SK-N-SH treated with all-trans-retinoic acid at 6 μM for 48 hours (cell line): ENCODE data around the gene EPHB2.

ENCODE experiments used
- ISL1 ChIP-seq: fragments of 250-450 bp; sonication (Bioruptor Pico); IDR thresholded peaks from 2 replicates; pipeline ENCODE4 v2.1.2; 2022; ENCODE audit warnings: mild to moderate bottlenecking, moderate library complexity
- OSR1 ChIP-seq: fragments of 250-450 bp; sonication (Bioruptor Pico); IDR thresholded peaks from 2 replicates; pipeline ENCODE4 v1.8.0; 2022; ENCODE audit warnings: moderate library complexity, mild to moderate bottlenecking, inconsistent platforms
- PPARA ChIP-seq: fragments of 250-450 bp; sonication (Bioruptor Pico); IDR thresholded peaks from 2 replicates; pipeline ENCODE4 v1.5.0; 2020; ENCODE audit warnings: mild to moderate bottlenecking, borderline replicate concordance
- ZNF565 ChIP-seq: fragments of 450-650 bp; formaldehyde crosslinking; conservative IDR thresholded peaks from 2 replicates; pipeline ENCODE4 v1.5.0; 2020; ENCODE audit warnings: low read depth, mild to moderate bottlenecking, moderate library complexity
- ZNF8 ChIP-seq: fragments of 450-650 bp; formaldehyde crosslinking; IDR thresholded peaks from 2 replicates; pipeline ENCODE4 v1.5.0; 2020; ENCODE audit warnings: mild to moderate bottlenecking, moderate library complexity
- TF ChIP-seq, protein P1 (sequence below): fragments of 250-450 bp; sonication (Bioruptor Pico); IDR thresholded peaks from 2 replicates; pipeline ENCODE4 v1.5.1; 2021; ENCODE audit warnings: mild to moderate bottlenecking, moderate library complexity

GRCh38 chr1:22747735-22748073 lies 37.1 kb downstream of the EPHB2 start:
- TF ChIP-seq ZNF565 (no peak), ISL1 (CRISPR knock-in tag) (no peak), OSR1 (no peak), ZNF8 (CRISPR knock-in tag) (no peak), PPARA (no peak)
- TF ChIP-seq, protein P1, sequence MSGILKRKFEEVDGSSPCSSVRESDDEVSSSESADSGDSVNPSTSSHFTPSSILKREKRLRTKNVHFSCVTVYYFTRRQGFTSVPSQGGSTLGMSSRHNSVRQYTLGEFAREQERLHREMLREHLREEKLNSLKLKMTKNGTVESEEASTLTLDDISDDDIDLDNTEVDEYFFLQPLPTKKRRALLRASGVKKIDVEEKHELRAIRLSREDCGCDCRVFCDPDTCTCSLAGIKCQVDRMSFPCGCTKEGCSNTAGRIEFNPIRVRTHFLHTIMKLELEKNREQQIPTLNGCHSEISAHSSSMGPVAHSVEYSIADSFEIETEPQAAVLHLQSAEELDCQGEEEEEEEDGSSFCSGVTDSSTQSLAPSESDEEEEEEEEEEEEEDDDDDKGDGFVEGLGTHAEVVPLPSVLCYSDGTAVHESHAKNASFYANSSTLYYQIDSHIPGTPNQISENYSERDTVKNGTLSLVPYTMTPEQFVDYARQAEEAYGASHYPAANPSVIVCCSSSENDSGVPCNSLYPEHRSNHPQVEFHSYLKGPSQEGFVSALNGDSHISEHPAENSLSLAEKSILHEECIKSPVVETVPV (CRISPR knock-in tag) = no peak
